HEK293 (cell line): ENCODE results near the gene NONO.

ENCODE experiments used
- HOXC10 ChIP-seq: sonication (generic); formaldehyde crosslinking; IDR thresholded peaks from 2 replicates; pipeline ENCODE4 v1.8.1; 2023; ENCODE audit warnings: mild to moderate bottlenecking, missing genetic modification reagents
- OVOL3 ChIP-seq: fragments of 450-650 bp; formaldehyde crosslinking; IDR thresholded peaks from 2 replicates; pipeline ENCODE4 v1.5.1; 2016; ENCODE audit warnings: missing biosample characterization, missing genetic modification characterization
- ZFP37 ChIP-seq: fragments of 450-650 bp; formaldehyde crosslinking; IDR thresholded peaks from 2 replicates; pipeline ENCODE4 v1.5.1; 2016; ENCODE audit warnings: missing biosample characterization, missing genetic modification characterization
- ZNF174 ChIP-seq: fragments of 450-650 bp; formaldehyde crosslinking; IDR thresholded peaks from 2 replicates; pipeline ENCODE4 v1.5.0; 2017; ENCODE audit warnings: missing biosample characterization, mild to moderate bottlenecking, missing genetic modification characterization
- ZNF23 ChIP-seq: fragments of 450-650 bp; formaldehyde crosslinking; IDR thresholded peaks from 2 replicates; pipeline ENCODE4 v1.5.1; 2016; ENCODE audit warnings: missing biosample characterization, missing genetic modification characterization, borderline replicate concordance
- ZNF248 ChIP-seq: fragments of 450-650 bp; formaldehyde crosslinking; IDR thresholded peaks from 2 replicates; pipeline ENCODE4 v1.5.1; 2017; ENCODE audit warnings: missing biosample characterization, missing genetic modification characterization
- ZNF266 ChIP-seq: fragments of 450-650 bp; formaldehyde crosslinking; IDR thresholded peaks from 2 replicates; pipeline ENCODE4 v1.5.1; 2016; ENCODE audit warnings: missing biosample characterization, missing genetic modification characterization, low read depth
- ZNF274 ChIP-seq, 2 experiments: fragments of 200-500 bp in 1 of 2; fragments of 450-650 bp in 1 of 2; sonication (Bioruptor generic) in 1 of 2; formaldehyde crosslinking in 1 of 2; IDR thresholded peaks; 2 replicates each; pipeline versions ENCODE4 v1.5.1 to v1.6.1; 2014 to 2016; ENCODE audit warnings: borderline replicate concordance in 1 of 2, inconsistent platforms in 1 of 2, low read length in 1 of 2, missing biosample characterization in 1 of 2, missing genetic modification characterization in 1 of 2
- ZNF366 ChIP-seq: fragments of 450-650 bp; formaldehyde crosslinking; conservative IDR thresholded peaks from 2 replicates; pipeline ENCODE4 v1.5.1; 2016; ENCODE audit warnings: missing biosample characterization, missing genetic modification characterization
- ZNF391 ChIP-seq: fragments of 450-650 bp; formaldehyde crosslinking; IDR thresholded peaks from 2 replicates; pipeline ENCODE4 v1.5.1; 2016; ENCODE audit warnings: low read depth, missing biosample characterization, missing genetic modification characterization, borderline replicate concordance
- ZNF510 ChIP-seq: fragments of 450-650 bp; formaldehyde crosslinking; IDR thresholded peaks from 2 replicates; pipeline ENCODE4 v1.5.1; 2018; ENCODE audit warnings: mild to moderate bottlenecking, missing genetic modification characterization, missing biosample characterization; ENCODE audit not compliant: insufficient replicate concordance
- ZNF521 ChIP-seq: fragments of 450-650 bp; formaldehyde crosslinking; IDR thresholded peaks from 2 replicates; pipeline ENCODE4 v1.5.1; 2017; ENCODE audit warnings: missing biosample characterization, mild to moderate bottlenecking, missing genetic modification characterization
- ZNF544 ChIP-seq: fragments of 450-650 bp; formaldehyde crosslinking; IDR thresholded peaks from 2 replicates; pipeline ENCODE4 v1.5.0; 2017; ENCODE audit warnings: missing biosample characterization, missing genetic modification characterization
- ZNF560 ChIP-seq: fragments of 450-650 bp; formaldehyde crosslinking; IDR thresholded peaks from 2 replicates; pipeline ENCODE4 v1.5.1; 2017; ENCODE audit warnings: missing biosample characterization, missing genetic modification characterization, borderline replicate concordance
- ZNF600 ChIP-seq: fragments of 450-650 bp; formaldehyde crosslinking; IDR thresholded peaks from 2 replicates; pipeline ENCODE4 v1.5.1; 2016; ENCODE audit warnings: missing biosample characterization, missing genetic modification characterization
- ZNF777 ChIP-seq: fragments of 450-650 bp; formaldehyde crosslinking; IDR thresholded peaks from 2 replicates; pipeline ENCODE4 v1.5.1; 2017; ENCODE audit warnings: missing biosample characterization, missing genetic modification characterization, borderline replicate concordance
- ZNF791 ChIP-seq: fragments of 450-650 bp; formaldehyde crosslinking; IDR thresholded peaks from 2 replicates; pipeline ENCODE4 v1.5.1; 2016; ENCODE audit warnings: missing biosample characterization, missing genetic modification characterization
- TF ChIP-seq, protein P1 (sequence below): fragments of 450-650 bp; formaldehyde crosslinking; IDR thresholded peaks from 2 replicates; pipeline ENCODE4 v1.5.1; 2017; ENCODE audit warnings: missing biosample characterization, missing genetic modification characterization
- TF ChIP-seq, protein P2 (sequence below): fragments of 450-650 bp; formaldehyde crosslinking; IDR thresholded peaks from 2 replicates; pipeline ENCODE4 v1.5.1; 2016; ENCODE audit warnings: missing biosample characterization, missing genetic modification characterization
- TF ChIP-seq, protein P3 (sequence below): fragments of 450-650 bp; formaldehyde crosslinking; IDR thresholded peaks from 2 replicates; pipeline ENCODE4 v1.5.1; 2016; ENCODE audit warnings: missing biosample characterization, missing genetic modification characterization
- TF ChIP-seq, protein P4 (sequence below): fragments of 450-650 bp; formaldehyde crosslinking; IDR thresholded peaks from 2 replicates; pipeline ENCODE4; 2016; ENCODE audit warnings: missing biosample characterization, missing genetic modification characterization
- TF ChIP-seq, protein P5 (sequence below): fragments of 450-650 bp; formaldehyde crosslinking; IDR thresholded peaks from 2 replicates; pipeline ENCODE4 v1.5.1; 2016; ENCODE audit warnings: missing biosample characterization, missing genetic modification characterization, borderline replicate concordance
- TF ChIP-seq, protein P6 (sequence below): IDR thresholded peaks from 2 replicates; pipeline ENCODE4 v1.6.1; 2011; ENCODE audit warnings: mild to moderate bottlenecking, low read depth, low read length, borderline replicate concordance

The NONO gene

DNA sequence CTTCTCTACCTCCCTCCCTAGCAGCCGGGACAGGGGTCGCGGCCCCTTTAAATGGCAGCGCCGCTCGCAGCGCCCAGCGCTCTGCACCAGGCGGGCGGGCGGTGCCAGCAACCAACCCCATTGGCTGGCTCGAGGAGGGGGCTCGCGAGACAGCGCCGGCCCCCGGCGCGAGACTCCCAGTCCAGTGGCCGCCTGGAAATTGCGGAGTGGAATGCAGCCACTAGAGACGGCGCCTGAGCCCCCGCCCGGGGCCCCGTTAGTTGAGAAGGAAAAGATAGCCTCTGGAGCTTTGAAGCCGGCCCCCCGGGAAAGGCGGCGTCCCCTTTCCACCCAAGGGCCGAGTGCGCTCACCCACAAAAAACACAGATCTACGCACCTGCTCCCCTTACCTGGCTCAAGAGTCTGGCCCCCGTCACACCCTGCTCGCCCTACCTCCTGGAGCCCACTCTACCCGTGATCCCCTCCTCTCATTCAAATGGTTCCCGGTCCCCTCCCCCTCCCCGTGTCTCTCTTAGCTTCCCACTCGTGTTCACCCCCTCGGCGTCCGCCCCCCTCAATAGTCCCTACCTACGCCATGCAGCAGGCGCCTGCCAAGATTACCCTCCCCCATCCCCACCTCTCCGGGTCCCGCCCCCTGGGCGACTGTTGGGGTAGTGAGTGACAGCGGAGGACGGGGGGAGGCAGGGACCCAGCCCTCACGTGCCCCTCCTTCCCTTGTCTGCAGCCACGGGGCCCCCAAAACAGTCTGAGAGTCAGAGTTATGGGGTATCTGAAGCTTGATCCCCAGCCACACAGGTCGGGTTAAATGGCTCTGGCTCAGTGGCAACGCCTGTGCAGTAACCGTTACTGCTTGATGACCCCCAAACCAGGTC is 29.1 kb upstream of the NONO start, which contains the start of gene ZMYM3 (continued):
- TF ChIP-seq ZNF544 (tag by site-specific recombination), result no peak
- TF ChIP-seq ZNF600 (tag by site-specific recombination), result no peak
- TF ChIP-seq, protein P1, sequence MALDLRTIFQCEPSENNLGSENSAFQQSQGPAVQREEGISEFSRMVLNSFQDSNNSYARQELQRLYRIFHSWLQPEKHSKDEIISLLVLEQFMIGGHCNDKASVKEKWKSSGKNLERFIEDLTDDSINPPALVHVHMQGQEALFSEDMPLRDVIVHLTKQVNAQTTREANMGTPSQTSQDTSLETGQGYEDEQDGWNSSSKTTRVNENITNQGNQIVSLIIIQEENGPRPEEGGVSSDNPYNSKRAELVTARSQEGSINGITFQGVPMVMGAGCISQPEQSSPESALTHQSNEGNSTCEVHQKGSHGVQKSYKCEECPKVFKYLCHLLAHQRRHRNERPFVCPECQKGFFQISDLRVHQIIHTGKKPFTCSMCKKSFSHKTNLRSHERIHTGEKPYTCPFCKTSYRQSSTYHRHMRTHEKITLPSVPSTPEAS (tag by site-specific recombination), result no peak; the same call in 1 of the 2 replicates
- TF ChIP-seq ZNF791 (tag by site-specific recombination), result no peak
- no peak for TF ChIP-seq HOXC10 (CRISPR knock-in tag)
- TF ChIP-seq, protein P2, sequence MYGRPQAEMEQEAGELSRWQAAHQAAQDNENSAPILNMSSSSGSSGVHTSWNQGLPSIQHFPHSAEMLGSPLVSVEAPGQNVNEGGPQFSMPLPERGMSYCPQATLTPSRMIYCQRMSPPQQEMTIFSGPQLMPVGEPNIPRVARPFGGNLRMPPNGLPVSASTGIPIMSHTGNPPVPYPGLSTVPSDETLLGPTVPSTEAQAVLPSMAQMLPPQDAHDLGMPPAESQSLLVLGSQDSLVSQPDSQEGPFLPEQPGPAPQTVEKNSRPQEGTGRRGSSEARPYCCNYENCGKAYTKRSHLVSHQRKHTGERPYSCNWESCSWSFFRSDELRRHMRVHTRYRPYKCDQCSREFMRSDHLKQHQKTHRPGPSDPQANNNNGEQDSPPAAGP, result 0 out of 2 replicates have a peak, but pooled peaks have one; percentile 27
- TF ChIP-seq ZNF560 (tag by site-specific recombination), result no peak
- TF ChIP-seq ZNF248 (tag by site-specific recombination), result no peak
- no peak for TF ChIP-seq ZNF274 (IDR thresholded peaks at IDR 0.05; ENCODE audit: low read length)
- TF ChIP-seq ZNF274 (tag by site-specific recombination; IDR thresholded peaks at IDR 0.05; ENCODE audit: borderline replicate concordance), result no peak
- TF ChIP-seq ZFP37 (tag by site-specific recombination), result no peak; the same call in 1 of the 2 replicates
- no peak for TF ChIP-seq ZNF23
- TF ChIP-seq, protein P3, sequence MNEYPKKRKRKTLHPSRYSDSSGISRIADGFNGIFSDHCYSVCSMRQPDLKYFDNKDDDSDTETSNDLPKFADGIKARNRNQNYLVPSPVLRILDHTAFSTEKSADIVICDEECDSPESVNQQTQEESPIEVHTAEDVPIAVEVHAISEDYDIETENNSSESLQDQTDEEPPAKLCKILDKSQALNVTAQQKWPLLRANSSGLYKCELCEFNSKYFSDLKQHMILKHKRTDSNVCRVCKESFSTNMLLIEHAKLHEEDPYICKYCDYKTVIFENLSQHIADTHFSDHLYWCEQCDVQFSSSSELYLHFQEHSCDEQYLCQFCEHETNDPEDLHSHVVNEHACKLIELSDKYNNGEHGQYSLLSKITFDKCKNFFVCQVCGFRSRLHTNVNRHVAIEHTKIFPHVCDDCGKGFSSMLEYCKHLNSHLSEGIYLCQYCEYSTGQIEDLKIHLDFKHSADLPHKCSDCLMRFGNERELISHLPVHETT (tag by site-specific recombination), result 0 out of 2 replicates have a peak, but pooled peaks have one; percentile 23
- no peak for TF ChIP-seq ZNF266
- no peak for TF ChIP-seq ZNF777 (tag by site-specific recombination)
- TF ChIP-seq, protein P4, sequence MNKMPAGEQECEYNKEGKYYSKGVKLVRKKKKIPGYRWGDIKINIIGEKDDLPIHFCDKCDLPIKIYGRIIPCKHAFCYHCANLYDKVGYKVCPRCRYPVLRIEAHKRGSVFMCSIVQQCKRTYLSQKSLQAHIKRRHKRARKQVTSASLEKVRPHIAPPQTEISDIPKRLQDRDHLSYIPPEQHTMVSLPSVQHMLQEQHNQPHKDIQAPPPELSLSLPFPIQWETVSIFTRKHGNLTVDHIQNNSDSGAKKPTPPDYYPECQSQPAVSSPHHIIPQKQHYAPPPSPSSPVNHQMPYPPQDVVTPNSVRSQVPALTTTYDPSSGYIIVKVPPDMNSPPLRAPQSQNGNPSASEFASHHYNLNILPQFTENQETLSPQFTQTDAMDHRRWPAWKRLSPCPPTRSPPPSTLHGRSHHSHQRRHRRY (tag by site-specific recombination), result no peak
- TF ChIP-seq, protein P5, sequence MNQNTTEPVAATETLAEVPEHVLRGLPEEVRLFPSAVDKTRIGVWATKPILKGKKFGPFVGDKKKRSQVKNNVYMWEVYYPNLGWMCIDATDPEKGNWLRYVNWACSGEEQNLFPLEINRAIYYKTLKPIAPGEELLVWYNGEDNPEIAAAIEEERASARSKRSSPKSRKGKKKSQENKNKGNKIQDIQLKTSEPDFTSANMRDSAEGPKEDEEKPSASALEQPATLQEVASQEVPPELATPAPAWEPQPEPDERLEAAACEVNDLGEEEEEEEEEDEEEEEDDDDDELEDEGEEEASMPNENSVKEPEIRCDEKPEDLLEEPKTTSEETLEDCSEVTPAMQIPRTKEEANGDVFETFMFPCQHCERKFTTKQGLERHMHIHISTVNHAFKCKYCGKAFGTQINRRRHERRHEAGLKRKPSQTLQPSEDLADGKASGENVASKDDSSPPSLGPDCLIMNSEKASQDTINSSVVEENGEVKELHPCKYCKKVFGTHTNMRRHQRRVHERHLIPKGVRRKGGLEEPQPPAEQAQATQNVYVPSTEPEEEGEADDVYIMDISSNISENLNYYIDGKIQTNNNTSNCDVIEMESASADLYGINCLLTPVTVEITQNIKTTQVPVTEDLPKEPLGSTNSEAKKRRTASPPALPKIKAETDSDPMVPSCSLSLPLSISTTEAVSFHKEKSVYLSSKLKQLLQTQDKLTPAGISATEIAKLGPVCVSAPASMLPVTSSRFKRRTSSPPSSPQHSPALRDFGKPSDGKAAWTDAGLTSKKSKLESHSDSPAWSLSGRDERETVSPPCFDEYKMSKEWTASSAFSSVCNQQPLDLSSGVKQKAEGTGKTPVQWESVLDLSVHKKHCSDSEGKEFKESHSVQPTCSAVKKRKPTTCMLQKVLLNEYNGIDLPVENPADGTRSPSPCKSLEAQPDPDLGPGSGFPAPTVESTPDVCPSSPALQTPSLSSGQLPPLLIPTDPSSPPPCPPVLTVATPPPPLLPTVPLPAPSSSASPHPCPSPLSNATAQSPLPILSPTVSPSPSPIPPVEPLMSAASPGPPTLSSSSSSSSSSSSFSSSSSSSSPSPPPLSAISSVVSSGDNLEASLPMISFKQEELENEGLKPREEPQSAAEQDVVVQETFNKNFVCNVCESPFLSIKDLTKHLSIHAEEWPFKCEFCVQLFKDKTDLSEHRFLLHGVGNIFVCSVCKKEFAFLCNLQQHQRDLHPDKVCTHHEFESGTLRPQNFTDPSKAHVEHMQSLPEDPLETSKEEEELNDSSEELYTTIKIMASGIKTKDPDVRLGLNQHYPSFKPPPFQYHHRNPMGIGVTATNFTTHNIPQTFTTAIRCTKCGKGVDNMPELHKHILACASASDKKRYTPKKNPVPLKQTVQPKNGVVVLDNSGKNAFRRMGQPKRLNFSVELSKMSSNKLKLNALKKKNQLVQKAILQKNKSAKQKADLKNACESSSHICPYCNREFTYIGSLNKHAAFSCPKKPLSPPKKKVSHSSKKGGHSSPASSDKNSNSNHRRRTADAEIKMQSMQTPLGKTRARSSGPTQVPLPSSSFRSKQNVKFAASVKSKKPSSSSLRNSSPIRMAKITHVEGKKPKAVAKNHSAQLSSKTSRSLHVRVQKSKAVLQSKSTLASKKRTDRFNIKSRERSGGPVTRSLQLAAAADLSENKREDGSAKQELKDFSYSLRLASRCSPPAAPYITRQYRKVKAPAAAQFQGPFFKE (tag by site-specific recombination), result no peak
- TF ChIP-seq ZNF510 (tag by site-specific recombination), result no peak
- peak; percentile 48; the same call in 1 of the 2 replicates for TF ChIP-seq OVOL3
- no peak for TF ChIP-seq ZNF521 (tag by site-specific recombination)
- TF ChIP-seq, protein P6, sequence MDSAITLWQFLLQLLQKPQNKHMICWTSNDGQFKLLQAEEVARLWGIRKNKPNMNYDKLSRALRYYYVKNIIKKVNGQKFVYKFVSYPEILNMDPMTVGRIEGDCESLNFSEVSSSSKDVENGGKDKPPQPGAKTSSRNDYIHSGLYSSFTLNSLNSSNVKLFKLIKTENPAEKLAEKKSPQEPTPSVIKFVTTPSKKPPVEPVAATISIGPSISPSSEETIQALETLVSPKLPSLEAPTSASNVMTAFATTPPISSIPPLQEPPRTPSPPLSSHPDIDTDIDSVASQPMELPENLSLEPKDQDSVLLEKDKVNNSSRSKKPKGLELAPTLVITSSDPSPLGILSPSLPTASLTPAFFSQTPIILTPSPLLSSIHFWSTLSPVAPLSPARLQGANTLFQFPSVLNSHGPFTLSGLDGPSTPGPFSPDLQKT, result no peak
- TF ChIP-seq ZNF391, result 0 out of 2 replicates have a peak, but pooled peaks have one; percentile 26
- no peak for TF ChIP-seq ZNF366 (tag by site-specific recombination)
- no peak for TF ChIP-seq ZNF174 (tag by site-specific recombination)
